ENCODE results near the gene SLC37A3. TPM values are rescaled to one million over a fixed set of nuclear protein-coding genes. Genes with fewer than 3 reads are reported as not detected.
"Not testable (repeated sequence)": the region's sequence is repeated elsewhere in the genome, so short reads cannot be mapped to it uniquely, and the experiment has no call there.

Gene SLC37A3
- total RNA-seq, 1 donor from 2014 or later = 83.4 TPM

- Histone ChIP-seq H3K27ac (no peak overlapping the region), H3F3A (ENCODE audit: low read depth) (no peaks in the 10 kb centered on the region), H3K36me3 (no peaks in the 10 kb centered on the region), H3K27me3 (no peaks in the 10 kb centered on the region), H4K20me1 (ENCODE audit: low read depth) (no peaks in the 10 kb centered on the region), H3K79me2 (ENCODE audit: low read depth) (no peaks in the 10 kb centered on the region), H3K9me3 (ENCODE audit: low read depth) (peaks cover 8% of the 10 kb centered on the region), H3K4me2 (no peak overlapping the region), H3K4me3 (no peak overlapping the region), H3K9ac (no peak overlapping the region), H3K4me1 (no peaks in the 10 kb centered on the region), H2AFZ (replicated peaks) (no peak overlapping the region)
- no peak overlapping the region for H3K4me3 Mint-ChIP-seq
- H3K4me1 Mint-ChIP-seq = peaks cover 3% of the 10 kb centered on the region
- no peak for DNase-seq (ENCODE audit: low spot score)
- H3K9me3 Mint-ChIP-seq = peaks cover 15% of the 10 kb centered on the region
- peaks cover 7% of the 10 kb centered on the region for H3K27me3 Mint-ChIP-seq (ENCODE audit: insufficient read depth, low read depth)
- H3K36me3 Mint-ChIP-seq = peaks cover 6% of the 10 kb centered on the region
- TF ChIP-seq CTCF (IDR thresholded peaks at IDR 0.05) = no peak
- no peak for TF ChIP-seq EZH2phosphoT487 (IDR thresholded peaks at IDR 0.05)
- TF ChIP-seq EZH2 (IDR thresholded peaks at IDR 0.05) = no peak
- peak overlapping the region; percentile 43 for H3K27ac Mint-ChIP-seq
These were observed 83.5 kb downstream of the SLC37A3 start for GRCh38 chr7:140314573-140315480.

- Mint-ChIP-seq H3K27ac (no peak overlapping the region), H3K27me3 (ENCODE audit: insufficient read depth, low read depth) (peaks cover 7% of the 10 kb centered on the region), H3K9me3 (peaks cover 15% of the 10 kb centered on the region), H3K4me3 (no peak overlapping the region), H3K36me3 (peaks cover 6% of the 10 kb centered on the region), H3K4me1 (peaks cover 3% of the 10 kb centered on the region)
- no peaks in the 10 kb centered on the region for H3K36me3 ChIP-seq
- H3K79me2 ChIP-seq (ENCODE audit: low read depth) = no peaks in the 10 kb centered on the region
- no peak overlapping the region for H3K4me2 ChIP-seq
- no peak for DNase-seq (ENCODE audit: low spot score)
- H3K27ac ChIP-seq = no peak overlapping the region
- TF ChIP-seq EZH2phosphoT487 (IDR thresholded peaks at IDR 0.05) (no peak), CTCF (IDR thresholded peaks at IDR 0.05) (no peak), EZH2 (IDR thresholded peaks at IDR 0.05) (no peak)
- no peaks in the 10 kb centered on the region for H3K27me3 ChIP-seq
- H3K4me3 ChIP-seq = no peak overlapping the region
- H3F3A ChIP-seq (ENCODE audit: low read depth) = no peaks in the 10 kb centered on the region
- H3K9me3 ChIP-seq (ENCODE audit: low read depth) = peaks cover 8% of the 10 kb centered on the region
- H4K20me1 ChIP-seq (ENCODE audit: low read depth) = no peaks in the 10 kb centered on the region
- H3K9ac ChIP-seq = no peak overlapping the region
- no peak overlapping the region for H2AFZ ChIP-seq (replicated peaks)
- no peaks in the 10 kb centered on the region for H3K4me1 ChIP-seq
These were observed 86.0 kb downstream of the SLC37A3 start for GRCh38 chr7:140312141-140312846.

GRCh38 chr7:140311128-140311527 lies 87.2 kb downstream of the SLC37A3 start:
- not testable (repeated sequence) for H3K79me2 ChIP-seq (ENCODE audit: low read depth); H3K36me3 Mint-ChIP-seq; H2AFZ ChIP-seq (replicated peaks); H3K36me3 ChIP-seq; H3K27ac ChIP-seq; H4K20me1 ChIP-seq (ENCODE audit: low read depth); H3K4me3 Mint-ChIP-seq; H3K4me2 ChIP-seq; H3K27me3 Mint-ChIP-seq (ENCODE audit: insufficient read depth, low read depth); H3K4me3 ChIP-seq; H3K27me3 ChIP-seq; H3K4me1 ChIP-seq; H3K4me1 Mint-ChIP-seq; H3F3A ChIP-seq (ENCODE audit: low read depth); H3K27ac Mint-ChIP-seq; DNase-seq (ENCODE audit: low spot score); H3K9me3 ChIP-seq (ENCODE audit: low read depth); H3K9ac ChIP-seq
- peaks cover 15% of the 10 kb centered on the region for H3K9me3 Mint-ChIP-seq
